ENCODE data around the gene MIA2.
"Not testable (repeated sequence)": the region's sequence is repeated elsewhere in the genome, so short reads cannot be mapped to it uniquely, and the experiment has no call there.

MIA2 gene

DNA sequence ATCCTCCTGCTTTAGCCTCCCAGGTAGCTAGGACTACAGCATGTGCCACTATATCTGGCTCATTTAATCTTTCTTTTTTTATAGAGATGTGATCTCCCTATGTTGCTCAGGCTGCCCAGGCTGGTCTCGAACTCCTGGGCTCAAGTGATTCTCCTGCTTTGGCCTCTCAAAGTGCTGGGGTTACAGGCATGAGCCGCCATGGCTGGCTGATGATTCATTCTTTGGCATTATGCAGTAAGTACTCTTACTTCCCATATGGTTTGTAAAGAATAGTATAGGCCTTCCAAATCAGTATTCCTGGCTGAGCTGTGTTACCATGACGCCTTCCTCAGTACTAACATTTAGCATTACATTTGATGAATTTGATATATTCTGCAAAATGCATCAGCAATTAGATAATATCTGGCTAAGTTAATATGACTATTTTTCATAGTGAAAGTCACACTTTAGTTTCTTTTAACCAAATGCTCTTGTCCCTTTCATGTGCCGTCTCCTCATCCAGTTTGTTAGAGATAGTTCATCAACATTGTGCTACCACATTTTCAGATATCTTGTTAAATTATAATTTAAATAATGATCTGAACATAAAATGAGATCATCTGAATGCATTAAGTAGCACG, 3.2 kb upstream of the MIA2 start:
- no peak for DNase-seq (ENCODE audit: low read depth, low spot score)
- no peak overlapping the region for H3K4me3 ChIP-seq (ENCODE audit: low read length)

DNA sequence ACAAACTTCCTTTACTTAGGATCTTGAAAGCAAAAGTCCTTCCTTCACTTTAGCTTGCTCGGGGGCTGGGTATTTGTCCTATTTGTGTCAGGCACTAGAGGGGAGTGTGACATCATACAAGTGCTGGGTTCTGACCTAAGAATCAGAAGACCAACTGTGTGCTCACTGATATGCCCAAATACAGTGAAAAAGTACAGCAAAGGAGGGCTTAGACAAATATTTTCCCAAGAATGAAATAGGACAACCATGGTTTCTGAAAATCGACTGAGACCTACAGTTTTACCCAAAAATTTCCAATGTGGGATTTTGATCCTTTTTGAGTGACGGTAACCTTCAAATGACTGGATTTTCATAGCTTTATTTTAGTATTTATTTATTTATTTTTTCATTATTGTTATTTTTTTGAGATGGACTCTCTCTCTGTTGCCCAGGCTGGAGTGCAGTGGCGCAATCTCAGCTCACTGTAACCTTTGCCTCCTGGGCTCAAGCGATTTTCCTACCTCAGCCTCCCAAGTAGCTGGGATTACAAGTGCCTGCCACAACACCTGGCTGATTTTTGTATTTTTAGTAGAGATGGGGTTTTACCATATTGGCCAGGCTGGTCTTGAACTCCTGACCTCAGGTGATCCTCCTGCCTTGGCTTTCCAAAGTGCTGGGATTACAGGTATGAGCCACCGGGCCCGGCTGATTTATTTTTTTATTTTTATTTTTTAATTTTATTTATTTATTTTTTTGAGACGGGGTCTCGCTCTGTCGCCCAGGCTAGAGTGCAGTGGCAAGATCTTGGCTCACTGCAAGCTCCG, 1.8 kb upstream of the MIA2 start:
- DNase-seq (ENCODE audit: low read depth, low spot score), result peak; percentile 53
- H3K4me3 ChIP-seq (ENCODE audit: low read length), result not testable (repeated sequence)

DNA sequence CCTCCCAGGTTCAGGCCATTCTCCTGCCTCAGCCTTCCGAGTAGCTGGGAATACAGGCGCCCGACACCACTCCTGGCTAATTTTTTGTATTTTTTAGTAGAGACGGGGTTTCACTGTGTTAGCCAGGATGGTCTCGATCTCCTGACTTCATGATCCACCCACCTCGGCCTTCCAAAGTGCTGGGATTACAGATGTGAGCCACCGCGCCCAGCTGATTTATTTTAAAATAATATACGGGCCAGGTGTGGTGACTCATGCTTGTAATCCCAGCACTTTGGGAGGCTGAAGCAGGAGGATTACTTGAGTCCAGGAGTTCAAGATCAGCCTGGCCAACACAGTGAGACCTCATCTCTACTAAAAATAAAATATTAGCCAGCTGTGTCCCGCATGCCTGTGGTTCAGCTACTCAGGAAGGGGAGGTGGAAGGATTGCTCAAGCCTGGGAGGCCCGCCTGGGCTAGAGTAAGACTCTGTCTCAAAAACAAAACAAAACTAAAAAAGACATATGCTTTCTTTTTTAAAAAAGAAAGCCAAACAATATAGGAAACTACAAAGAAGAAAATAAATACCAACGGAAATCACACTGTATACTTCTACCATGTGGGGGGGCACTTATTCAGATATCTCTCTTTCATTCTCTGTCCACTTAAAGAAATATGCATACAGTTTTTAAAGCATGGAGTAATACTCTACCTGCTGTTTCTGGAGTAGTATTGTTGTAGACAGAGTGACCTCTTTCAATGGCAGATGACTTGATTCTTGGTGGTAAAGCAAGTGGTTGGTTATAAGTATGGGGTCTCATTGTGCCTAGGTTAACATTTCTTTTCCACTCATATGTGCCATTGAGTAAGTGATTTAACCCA, 930 bp upstream of the MIA2 start:
- no peak overlapping the region for H3K4me3 ChIP-seq (ENCODE audit: low read length)
- DNase-seq (ENCODE audit: low read depth, low spot score), result no peak

DNA sequence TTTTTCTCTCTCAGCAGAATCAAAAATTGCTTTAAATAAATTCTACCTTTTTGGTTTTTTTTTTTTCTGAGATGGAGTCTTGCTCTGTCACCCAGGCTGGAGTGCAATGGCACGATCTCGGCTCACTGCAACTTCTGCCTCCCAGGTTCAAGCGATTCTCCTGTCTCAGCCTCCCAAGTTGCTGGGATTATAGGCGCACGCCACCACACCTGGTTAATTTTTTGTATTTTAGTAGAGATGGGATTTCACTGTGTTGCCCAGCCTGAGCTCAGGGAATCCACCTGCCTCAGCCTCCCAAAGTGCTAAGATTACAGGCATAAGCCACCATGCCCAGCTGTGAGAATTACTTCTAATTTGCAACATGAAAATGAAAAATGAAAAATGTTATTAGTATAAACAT, 1.3 kb downstream of the MIA2 start:
- not testable (repeated sequence) for DNase-seq (ENCODE audit: low read depth, low spot score); H3K4me3 ChIP-seq (ENCODE audit: low read length)

DNA sequence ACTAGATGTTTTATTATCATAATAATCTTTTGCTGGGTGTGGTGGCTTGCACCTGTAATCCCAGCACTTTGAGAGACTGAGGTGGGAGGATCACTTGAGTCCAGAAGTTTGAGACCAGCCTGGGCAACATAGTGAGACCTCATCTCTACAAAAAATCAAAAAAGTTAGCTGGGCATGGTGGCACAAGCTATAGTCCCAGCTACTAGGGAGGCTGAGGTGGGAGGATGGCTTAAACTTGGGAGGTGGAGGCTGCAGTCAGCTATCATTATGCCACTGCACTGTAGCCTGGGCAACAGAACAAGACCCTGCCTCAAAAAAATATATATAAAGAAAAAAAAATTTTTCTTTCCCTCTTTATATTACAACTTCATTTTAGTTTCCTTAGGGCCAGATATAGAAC, 1.8 kb downstream of the MIA2 start:
- not testable (repeated sequence) for H3K4me3 ChIP-seq (ENCODE audit: low read length); DNase-seq (ENCODE audit: low read depth, low spot score)

DNA sequence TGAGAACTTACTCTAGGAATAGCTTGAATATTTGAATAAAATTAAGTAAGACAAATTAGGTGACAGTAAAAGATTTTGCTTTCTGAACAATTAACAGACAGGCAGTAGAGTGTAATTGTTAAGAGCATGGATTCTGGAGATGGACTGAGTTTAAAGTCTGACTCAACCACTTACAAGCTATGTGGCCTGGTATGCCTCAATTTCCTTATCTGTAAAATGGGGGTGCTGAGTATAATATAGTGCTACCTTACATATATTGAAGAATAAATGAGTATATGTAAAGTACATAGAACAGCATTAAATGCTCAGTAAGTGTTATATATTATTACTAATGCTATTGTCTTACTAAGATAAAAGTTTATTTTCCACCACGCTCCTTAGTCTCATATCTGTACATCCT, 7.1 kb downstream of the MIA2 start:
- H3K4me3 ChIP-seq (ENCODE audit: low read length), result no peak overlapping the region
- no peak for DNase-seq (ENCODE audit: low read depth, low spot score)

DNA sequence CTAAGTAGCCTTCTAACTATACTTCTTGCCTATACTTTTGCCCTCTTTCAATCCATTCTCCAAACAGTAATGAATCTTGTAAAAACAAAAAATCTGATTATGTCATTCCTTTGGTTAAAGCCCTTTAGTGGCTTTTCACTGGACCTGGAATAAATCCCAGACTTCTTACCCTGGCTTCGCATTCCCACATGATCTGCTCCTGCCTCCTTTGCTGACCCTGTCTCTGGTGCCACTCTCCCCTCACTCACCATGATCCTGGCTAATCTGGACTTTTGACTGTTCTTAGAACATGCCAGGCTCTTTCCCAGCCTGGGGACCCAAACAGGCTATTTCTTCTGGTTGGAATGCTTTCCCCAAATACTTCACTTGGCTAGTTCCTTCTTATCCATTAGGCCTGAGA, 7.9 kb downstream of the MIA2 start:
- no peak for DNase-seq (ENCODE audit: low read depth, low spot score)

DNA sequence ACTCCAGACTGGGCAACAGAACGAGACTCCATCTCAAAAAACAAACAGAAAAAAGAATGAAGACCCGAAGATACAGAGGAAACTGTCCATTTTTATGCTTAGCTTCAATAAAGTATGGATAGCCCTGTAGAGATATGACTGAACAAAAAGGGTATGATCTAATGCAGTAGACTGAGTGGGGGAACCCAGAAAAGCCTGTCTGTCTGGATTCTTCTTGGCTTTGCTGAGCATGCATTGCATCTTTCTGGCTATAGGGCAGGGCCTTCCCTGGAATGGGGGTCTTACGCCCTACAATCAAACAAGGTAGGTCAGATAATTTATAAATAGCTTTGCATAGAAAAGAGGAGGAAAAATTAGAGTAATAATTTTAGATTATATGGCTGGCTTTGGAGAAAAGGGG, 10.1 kb downstream of the MIA2 start:
- DNase-seq (ENCODE audit: low read depth, low spot score), result no peak
- H3K4me3 ChIP-seq (ENCODE audit: low read length), result no peak overlapping the region

More for the DNA sequence above, 7.9 kb downstream of the MIA2 start:
- no peak overlapping the region for H3K4me3 ChIP-seq (ENCODE audit: low read length)

DNA sequence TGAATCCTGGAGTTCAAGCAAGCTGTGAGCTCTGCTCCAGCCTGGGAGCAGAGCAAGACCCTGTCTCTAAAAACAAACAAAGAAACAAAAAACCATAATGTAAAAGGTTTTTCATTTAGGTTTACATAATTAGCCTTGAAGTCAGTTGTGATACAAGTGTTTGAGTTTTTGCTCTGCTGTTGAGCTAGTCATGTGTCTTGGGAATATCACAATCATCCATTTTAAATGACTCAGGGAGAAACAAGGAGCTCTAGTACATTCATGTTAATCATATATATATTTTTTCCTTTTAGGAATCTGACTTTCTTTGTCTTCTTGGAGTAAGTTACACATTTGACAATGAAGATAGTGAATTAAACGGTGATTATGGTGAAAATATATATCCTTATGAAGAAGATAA, 12.9 kb downstream of the MIA2 start:
- no peak overlapping the region for H3K4me3 ChIP-seq (ENCODE audit: low read length)
- no peak for DNase-seq (ENCODE audit: low read depth, low spot score)

DNA sequence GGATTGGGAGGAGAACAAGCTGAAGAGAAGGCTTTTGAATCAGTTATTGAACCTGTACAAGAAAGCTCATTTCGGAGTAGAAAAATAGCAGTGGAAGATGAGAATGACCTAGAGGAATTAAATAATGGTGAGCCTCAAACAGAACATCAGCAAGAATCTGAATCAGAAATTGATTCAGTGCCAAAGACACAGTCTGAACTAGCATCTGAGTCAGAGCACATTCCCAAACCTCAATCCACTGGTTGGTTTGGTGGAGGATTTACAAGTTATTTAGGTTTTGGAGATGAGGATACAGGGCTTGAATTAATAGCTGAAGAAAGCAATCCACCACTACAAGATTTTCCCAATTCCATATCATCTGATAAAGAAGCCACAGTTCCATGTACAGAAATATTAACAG, 13.5 kb downstream of the MIA2 start:
- no peak for DNase-seq (ENCODE audit: low read depth, low spot score)

DNA sequence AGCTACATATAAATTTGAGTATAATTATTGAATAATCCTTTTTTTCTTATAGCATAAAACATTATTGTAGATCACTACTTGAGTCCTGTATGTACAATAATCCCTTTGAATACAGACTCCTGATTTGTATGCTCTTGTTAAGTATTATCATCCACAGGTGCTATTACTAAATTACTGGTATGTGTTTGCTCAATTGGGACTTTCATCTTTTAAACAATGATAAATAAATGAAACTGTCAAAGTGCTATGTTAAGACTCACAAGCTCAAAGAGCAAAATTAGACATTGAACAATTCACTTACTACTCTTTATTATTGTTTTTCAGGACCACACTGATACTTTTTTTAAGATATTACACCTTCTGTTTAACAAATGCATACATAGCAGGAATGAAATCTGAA, 17.8 kb downstream of the MIA2 start:
- DNase-seq (ENCODE audit: low read depth, low spot score), result no peak

More for the DNA sequence above, 13.5 kb downstream of the MIA2 start:
- H3K4me3 ChIP-seq (ENCODE audit: low read length), result no peak overlapping the region

DNA sequence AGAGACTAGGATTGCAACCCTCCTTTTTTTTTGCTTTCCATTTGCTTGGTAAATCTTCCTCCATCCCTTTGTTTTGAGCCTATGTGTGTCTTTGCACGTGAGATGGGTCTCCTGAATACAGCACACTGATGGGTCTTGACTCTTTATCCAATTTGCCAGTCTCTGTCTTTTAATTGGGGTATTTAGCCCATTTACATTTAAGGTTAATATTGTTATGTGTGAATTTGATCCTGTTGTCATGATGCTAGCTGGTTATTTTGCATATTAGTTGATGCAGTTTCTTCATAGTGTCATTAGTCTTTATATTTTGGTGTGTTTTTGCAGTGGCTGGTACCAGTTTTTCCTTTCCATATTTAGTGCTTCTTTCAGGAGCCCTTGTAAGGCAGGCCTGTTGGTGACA, 23.7 kb downstream of the MIA2 start:
- DNase-seq (ENCODE audit: low read depth, low spot score); H3K4me3 ChIP-seq (ENCODE audit: low read length): not testable (repeated sequence)

More for the DNA sequence above, 17.8 kb downstream of the MIA2 start:
- H3K4me3 ChIP-seq (ENCODE audit: low read length), result no peak overlapping the region

DNA sequence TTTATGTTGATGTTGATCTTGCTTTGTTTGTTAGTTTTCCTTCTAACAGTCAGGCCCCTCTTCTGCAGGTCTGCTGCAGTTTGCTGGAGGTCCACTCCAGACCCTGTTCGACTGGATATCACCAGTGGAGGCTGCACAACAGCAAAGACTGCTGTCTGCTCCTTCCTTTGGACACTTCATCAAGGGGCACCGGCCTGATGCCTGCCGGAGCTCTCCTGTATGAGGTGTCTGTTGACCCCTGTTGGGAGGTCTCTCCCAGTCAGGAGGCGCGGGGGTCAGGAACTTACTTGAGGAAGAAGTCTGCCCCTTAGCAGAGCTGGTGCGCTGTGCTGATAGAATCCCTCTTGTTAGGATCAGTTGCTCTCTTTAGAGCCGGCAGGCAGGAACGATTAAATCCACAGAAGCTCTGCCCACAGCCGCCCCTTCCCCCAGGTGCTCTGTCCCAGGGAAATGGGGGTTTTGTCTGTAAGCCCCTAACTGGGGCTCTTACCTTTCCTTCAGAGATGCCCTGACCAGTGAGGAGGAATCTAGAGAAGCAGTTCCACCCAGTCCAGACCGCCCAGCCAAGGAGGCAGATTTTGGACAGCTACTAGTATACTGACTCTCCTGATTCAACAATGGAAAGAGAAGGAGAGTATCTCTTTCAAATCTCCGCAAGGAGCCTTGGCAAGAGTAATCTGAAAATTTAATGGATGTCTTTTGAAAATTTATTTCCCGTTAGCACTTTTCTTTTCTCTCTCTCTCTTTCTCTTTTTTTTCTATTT, 25.2 kb downstream of the MIA2 start:
- no peak overlapping the region for H3K4me3 ChIP-seq (ENCODE audit: low read length)
- DNase-seq (ENCODE audit: low read depth, low spot score), result no peak

DNA sequence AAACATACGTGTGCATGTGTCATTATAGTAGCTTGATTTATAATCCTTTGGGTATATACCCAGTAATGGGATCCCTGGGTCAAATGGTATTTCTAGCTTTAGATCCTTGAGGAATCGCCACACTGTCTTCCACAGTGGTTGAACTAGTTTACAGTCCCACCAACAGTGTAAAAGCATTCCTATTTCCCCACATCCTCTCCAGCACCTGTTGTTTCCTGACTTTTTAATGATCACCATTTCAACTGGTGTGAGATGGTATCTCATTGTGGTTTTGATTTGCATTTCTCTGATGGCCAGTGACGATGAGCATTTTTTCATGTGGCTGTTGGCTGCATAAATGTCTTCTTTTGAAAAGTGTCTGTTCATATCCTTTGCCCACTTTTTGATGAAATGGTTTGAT, 26.4 kb downstream of the MIA2 start:
- DNase-seq (ENCODE audit: low read depth, low spot score); H3K4me3 ChIP-seq (ENCODE audit: low read length): not testable (repeated sequence)

DNA sequence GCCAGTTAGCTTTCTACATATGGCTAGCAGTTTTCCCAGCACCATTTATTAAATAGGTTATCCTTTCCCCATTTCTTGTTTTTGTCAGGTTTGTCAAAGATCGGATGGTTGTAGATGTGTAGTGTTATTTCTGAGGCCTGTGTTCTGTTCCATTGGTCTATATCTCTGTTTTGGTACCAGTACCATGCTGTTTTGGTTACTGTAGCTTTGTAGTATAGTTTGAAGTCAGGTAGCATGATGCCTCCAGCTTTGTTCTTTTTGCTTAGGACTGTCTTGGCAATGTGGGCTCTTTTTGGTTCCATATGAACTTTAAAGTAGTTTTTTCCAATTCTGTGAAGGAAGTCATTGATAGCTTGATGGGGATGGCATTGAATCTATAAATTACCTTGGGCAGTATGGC, 28.5 kb downstream of the MIA2 start:
- not testable (repeated sequence) for H3K4me3 ChIP-seq (ENCODE audit: low read length); DNase-seq (ENCODE audit: low read depth, low spot score)

DNA sequence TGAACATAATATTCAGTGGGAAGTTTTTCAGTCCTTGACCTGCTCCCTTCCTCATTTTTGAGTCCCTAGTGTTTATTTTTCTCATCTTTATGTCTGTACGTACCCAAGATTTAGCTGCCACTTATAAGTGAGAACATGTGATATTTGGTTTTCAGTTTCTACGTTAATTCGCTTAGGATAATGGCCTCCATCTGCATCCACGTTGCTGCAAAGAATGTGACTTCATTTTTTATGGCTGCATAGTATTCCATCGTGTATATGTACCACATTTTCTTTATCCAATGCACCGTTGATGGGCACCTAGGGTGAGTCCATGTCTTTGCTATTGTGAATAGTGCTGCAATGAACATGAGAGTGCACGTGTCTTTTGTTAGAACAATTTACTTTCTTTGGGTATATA, 30.3 kb downstream of the MIA2 start:
- DNase-seq (ENCODE audit: low read depth, low spot score), result no peak
- no peak overlapping the region for H3K4me3 ChIP-seq (ENCODE audit: low read length)

DNA sequence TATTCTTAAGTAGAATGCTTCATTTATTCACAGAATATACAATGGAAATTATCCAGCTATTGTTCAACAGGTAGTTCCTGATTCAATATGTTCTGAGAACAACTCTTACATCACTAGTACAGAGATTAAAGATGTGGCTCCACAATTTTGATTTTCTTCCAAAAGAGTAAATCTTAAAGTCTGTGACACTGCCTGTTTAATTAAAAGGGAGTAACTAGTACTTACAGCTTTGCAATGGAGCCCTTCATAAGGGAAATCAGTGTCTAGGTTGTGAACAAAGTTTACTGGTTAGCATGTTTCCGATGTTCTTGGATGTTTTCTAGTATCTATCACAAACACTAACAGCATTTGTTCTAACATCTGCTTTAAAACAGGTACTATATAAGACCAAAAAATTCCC, 30.8 kb downstream of the MIA2 start:
- DNase-seq (ENCODE audit: low read depth, low spot score), result no peak
- no peak overlapping the region for H3K4me3 ChIP-seq (ENCODE audit: low read length)

DNA sequence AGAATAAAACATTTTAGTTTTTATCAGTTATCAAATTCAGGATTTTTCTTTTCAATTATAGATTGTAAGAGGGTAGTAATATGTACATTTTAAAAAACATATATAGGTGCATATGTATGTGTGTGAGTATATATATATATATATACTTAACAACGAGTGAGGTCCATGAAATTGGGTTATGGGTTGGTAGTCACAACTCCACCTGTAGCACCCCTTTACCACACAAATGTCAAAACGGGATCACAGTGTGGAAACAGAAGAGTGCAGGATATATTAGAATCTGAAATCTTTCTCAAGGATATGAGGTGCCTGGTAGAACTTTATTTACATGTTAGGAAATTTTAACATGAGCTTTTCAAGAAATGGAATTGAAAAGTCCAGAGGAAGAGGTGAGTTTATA, 31.3 kb downstream of the MIA2 start:
- peak; percentile 49 for DNase-seq (ENCODE audit: low read depth, low spot score)
- no peak overlapping the region for H3K4me3 ChIP-seq (ENCODE audit: low read length)

DNA sequence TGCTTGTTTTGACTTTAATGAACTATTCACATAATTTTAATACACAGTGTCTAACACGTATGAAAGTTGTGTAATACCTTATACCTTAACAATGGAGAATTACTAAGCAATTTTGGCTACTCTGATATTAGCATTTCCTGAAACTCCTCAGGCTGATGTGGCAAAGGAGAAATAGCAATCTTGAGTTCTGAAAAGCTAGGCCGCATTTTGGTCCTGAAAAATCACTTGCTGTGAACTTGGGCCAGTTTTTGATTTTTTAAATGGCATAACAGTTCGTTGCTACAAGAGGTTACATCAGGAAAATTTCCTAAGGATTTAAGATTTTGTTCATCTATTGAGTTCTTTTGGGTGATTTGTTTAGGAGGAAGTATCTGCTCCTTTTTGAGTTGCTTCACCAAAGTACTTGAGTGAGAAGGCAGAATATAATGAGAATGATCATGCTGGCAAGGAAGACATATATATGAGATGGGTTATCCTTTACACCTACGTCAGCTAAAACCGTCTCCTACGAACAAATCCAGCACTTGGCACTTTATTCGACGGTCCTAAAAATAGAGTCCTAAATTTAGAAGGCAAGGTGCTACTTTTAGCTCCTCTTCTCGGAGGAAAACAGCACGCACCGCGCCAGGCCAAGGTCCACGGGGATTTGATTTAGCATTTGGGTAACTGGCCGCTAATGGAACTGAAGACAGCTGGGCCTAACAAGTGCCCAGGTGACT, 32.2 kb downstream of the MIA2 start:
- no peak for DNase-seq (ENCODE audit: low read depth, low spot score)
- peak overlapping the region; percentile 59 for H3K4me3 ChIP-seq (ENCODE audit: low read length)
